CMK (cell line): Measurements from ENCODE around the gene CABS1.

Experiments used
- DNase-seq: peaks from one replicate; pipeline ENCODE4 v3.0.0-alpha.2; 2010; ENCODE audit warnings: low read depth

The CABS1 gene

DNA sequence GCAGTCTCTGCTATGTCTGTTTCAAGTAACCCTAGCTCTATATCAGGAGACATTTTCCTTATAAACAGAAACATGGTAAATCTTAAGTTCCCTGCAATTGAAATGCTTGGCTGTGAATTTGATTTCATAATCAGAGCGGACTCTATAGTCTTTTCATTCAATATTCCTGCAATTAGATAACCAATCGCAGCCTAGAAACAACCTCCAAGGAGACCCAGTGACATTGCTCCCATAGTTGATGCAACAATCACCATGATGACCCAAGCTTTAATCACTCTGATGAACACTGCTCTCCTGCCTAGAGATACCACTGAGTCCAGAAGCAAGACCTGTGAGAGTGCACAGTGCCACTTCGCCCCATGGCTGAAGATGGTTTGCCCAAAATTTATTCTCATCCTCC is at the start of gene CABS1:
Gene CABS1, plus strand, starts transcription at position 301 of the 400 bp plus-strand sequence. Its CDS starts 59 bp downstream, at position 360.
- DNase-seq: no peak

GRCh38 chr4:70288651-70289050 is 46.1 kb upstream of the CABS1 start:
- no peak for DNase-seq

GRCh38 chr4:70291341-70291740 is 43.4 kb upstream of the CABS1 start:
- no peak for DNase-seq

DNA sequence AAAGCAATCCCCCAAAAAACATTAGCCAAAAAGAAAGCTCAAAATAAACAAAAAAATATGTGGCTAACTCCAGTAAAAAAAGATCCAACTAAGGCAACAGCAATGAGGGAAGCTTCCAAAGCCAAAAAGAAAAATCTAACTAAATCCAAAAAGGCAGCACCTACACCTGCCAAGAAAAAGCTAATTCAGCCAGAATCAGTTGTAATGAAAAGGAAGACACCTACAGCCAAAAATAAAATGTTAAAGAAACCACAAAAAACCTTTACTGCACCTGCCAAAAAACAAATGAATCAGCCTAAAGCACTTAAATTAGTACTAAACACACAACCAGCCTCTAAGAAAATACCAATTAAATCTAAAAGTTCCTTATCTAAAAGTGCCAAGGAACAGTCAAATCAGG is 37.2 kb upstream of the CABS1 start:
- no peak for DNase-seq

- no peak for DNase-seq
These were observed 36.7 kb upstream of the CABS1 start for GRCh38 chr4:70298051-70298450.

- no peak for DNase-seq
These were observed 35.1 kb upstream of the CABS1 start for GRCh38 chr4:70299643-70300042.

- DNase-seq: no peak
These were observed 34.6 kb upstream of the CABS1 start for GRCh38 chr4:70300215-70300614.

GRCh38 chr4:70303090-70303489 is 31.7 kb upstream of the CABS1 start:
- DNase-seq: no peak

GRCh38 chr4:70305601-70306000 is 29.2 kb upstream of the CABS1 start:
- no peak for DNase-seq

DNA sequence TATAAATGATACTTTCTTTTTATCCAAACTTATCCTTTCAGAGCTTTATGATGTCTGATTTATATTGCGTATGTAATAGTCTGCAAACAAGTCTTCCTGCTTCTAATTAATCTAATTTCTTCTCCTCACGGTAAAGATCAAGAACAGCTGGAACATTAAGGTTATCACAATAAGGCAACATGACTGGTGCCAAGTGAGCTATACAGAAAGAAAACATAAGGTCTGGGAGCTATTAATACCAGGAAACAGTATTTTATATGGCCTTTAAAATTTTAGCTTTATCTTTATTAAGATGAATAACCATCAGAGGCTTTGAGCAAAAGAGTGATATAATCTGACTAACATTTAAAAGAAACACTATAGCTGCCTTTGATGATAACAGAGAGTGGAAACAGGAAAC is 28.7 kb upstream of the CABS1 start:
- no peak for DNase-seq

- DNase-seq: no peak
These were observed 21.0 kb upstream of the CABS1 start for GRCh38 chr4:70313736-70314135.

DNA sequence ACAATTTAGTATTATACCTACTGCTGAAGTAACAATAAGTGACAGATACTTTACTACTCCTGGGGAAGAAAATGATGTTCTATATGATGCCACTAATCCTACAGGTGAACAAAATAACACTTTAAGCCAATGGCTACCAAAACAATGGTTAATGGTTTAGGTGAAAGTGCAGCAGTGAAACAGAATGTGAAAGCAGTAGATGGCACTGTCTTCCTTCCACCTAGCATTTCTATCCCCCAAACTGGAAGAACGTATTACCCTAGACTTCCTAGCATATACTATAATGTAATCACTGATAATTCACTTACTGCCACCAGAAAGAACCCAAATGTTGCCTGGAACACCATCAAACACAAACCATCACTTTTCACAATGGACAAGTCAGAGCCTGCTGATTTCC is 18.9 kb upstream of the CABS1 start:
- no peak for DNase-seq

DNA sequence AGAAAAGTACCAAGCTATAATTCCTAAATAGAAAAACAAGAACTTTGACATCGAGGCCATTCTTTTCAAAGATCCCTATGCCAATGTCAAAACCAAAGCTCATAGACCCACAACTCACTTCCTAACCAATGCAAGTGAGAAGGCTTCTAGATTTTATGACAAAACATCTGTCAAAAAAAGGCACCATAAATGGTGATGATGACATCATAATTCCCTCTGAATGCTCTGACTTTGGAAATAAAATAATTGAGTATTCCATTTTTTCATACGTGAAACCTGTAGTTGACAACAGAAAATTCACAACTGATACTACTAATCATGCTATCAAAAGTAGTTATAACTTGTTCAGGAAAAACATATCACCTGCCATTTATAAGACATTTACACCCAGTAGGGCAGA is 8.7 kb upstream of the CABS1 start:
- DNase-seq: no peak

DNA sequence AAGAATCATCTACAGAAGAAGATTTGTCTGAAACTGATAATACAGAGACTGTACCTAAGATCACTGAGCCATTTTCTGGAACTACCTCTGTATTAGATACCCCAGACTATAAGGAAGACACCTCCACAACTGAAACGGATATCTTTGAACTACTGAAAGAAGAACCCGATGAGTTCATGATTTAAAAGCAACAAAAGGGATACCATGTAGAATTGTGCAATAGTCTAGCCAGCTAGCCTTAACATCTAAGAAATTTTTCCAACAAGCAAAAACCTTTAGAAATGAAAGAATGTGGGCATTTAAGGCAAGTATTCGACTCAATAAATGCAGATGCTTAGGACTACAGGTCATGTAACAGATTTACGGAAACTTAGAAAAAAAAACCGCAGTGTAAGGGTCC is 1.3 kb downstream of the CABS1 start:
- DNase-seq: no peak

GRCh38 chr4:70337886-70338420 is 3.2 kb downstream of the CABS1 start:
- no peak for DNase-seq

GRCh38 chr4:70356185-70356584 is 21.4 kb downstream of the CABS1 start:
- DNase-seq: no peak

DNA sequence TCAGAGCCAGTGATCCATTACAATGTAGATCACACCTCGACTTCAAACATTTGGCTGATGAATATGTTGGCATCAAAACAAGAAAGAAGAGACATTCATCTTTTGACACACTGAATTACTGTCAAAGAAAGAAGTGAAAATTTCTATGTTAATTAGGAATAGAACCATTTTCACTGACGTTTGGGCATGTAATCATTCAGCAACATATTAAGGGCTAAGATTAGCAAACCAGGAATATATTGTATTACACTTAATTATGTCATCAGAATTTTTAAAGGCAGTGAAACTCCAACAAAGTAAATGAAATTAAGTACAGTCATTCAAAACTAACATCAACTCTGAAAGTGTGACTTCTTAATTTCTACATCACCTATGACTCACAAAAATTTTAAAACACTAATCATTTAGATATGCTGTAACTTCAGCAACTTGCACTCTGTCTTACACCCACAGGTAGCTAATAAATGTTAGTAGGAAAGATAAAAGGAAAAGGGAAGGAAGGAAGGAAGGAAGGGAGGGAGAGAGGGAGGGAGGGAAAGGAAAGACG is 24.4 kb downstream of the CABS1 start:
- DNase-seq: no peak

- DNase-seq: no peak
These were observed 25.7 kb downstream of the CABS1 start, which contains the start of gene SMR3A for GRCh38 chr4:70360460-70360859. Gene SMR3A, plus strand, starts transcription at chr4:70360760. Its CDS starts 1,356 bp downstream, at chr4:70362116.

- DNase-seq: no peak
These were observed 29.2 kb downstream of the CABS1 start for GRCh38 chr4:70364002-70364401.

DNA sequence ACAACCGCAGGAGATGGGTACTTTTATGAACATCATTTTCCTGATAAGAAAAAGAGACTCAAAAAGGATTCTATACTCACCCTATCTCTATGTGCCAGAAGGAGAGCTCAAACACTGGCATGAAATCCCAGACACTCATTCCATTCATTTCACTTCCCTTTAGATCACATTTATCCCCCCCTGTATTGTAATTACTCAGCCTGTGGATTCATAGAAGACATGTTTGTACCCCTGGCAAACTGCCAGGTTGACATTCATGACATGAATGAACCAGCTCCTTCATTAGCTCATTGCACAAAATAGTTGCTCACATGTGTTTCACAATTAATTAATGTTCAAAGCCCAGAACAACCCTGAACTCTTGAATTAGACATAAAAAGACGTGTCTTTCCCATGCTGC is 30.7 kb downstream of the CABS1 start:
- DNase-seq: no peak

DNA sequence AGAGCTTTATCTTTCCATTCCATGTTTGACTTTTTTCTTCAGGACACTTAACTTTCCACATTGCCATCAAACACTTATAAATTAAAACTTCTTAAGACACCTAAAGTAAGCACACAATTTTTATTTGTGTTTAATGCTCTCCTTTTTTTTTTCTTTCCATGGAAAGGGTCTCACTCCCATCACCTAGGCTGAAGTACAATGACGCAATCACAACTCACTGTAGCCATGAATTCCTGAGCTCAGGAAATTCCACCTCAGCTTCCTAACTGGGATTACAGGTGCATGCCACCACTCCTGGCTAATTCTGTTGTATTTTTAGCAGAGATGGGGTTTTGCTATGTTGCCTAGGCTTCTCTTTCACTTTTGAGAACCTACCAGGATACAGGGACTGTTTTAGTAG is 33.0 kb downstream of the CABS1 start:
- no peak for DNase-seq

DNA sequence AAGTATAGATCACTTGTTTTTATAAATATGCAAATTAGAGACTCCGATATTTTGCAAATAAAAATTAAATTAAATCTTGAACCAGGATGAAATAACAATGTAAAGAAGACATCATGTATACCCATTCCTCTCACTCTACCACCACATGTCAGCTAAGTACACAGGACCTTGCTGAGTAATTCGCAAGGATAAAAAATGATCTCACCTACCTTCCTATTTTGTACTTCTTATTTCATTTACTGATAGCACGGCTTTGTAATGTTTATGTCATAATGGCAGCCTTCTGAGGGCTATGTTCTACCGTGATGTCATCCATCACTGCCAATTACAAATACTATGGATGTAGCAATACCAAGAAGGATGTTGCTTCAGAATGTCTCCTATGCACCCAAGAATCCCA is 37.2 kb downstream of the CABS1 start:
- DNase-seq: no peak

DNA sequence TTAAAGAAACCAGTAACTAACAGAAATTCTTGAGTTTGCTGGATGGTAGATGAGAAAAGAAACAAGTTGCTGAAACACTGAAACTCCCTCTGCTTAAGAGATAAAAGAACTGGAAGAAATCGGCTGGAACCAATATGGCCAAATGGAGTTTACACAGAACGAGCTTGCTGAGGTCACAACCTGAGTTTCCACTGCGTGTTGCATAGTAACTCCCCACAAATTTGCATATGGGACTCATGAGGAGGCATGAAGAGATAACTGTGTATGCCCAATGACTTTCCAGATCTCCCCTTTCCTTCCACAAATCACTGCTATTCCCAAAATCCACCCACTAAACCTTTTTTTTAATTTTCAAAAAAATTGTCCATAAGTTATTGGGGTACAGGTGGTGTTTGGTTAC is 38.0 kb downstream of the CABS1 start:
- DNase-seq: no peak

DNA sequence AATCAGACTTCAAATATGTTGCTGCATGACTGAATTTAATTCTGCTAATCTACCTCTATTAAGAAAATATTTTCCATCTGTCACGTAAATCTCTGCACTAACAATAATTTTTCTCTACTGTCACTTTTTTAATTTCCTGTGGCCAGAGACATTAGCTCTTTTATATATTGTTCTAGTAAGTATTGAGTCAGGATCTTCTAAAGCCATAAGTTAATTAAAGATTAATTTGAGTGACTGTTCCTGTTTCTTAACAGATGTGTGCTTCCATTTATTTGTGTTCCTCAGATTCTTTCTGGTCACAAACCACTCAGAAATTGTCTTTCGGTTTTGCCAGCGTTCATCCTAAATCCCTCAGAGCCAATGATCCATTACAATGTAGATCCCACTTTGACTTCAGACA is 45.8 kb downstream of the CABS1 start:
- DNase-seq: no peak
